Right kidney (tissue), 1 donor: ENCODE results near the gene USP7.
"Not testable (repeated sequence)": the region's sequence is repeated elsewhere in the genome, so short reads cannot be mapped to it uniquely, and the experiment has no call there.

Source experiments
- DNase-seq: peaks from one replicate; pipeline ENCODE4 v3.0.0-alpha.2; 2016

USP7 gene

DNA sequence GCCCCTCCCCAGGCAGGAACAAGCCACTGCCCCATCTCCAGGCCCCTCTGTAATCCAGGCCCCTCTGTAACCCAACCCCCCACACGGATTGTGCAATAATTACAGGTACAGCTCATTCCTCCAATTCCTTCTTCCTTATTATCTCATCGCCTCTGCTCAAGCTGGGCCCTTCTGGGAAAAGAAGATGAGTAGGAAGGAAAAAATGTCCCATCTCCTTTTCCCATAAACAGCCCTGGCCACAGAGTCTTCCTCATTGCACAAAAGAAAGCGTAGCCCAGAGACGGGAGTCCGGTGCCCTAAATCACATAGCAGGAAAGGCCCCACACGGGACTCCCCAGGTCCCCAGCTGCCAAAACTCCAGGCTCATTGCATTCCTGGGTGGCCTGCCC is 85.2 kb downstream of the USP7 start:
- no peak for DNase-seq

DNA sequence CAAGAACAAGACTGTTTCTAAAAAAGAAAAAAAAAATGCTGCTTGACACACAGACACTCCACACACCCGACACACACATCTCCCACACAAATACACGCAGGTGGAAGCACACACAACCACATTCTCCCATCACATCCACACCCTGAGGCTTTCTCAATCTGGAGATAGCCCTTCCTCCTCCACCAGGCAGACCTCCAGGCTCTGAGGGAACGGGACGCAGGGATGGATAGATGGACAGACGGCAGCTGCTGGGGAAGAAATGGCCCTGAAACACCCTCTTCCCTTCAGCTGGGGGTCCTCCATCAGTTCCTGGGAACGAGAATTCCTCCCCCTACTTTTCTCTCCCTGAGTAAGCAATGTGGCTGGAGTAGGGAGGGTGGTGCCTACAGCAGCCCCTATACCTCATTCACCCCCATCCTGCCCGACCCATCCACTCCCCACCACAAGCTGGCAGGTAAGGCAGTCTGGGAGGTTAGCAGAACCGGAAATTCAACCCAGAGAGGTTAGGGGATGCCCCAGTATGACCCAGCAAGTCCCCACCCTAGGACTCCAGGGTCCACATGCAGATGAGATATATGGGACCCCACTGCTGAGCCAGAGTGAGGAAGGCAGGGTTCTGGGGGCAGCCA is 85.7 kb downstream of the USP7 start:
- no peak for DNase-seq

DNA sequence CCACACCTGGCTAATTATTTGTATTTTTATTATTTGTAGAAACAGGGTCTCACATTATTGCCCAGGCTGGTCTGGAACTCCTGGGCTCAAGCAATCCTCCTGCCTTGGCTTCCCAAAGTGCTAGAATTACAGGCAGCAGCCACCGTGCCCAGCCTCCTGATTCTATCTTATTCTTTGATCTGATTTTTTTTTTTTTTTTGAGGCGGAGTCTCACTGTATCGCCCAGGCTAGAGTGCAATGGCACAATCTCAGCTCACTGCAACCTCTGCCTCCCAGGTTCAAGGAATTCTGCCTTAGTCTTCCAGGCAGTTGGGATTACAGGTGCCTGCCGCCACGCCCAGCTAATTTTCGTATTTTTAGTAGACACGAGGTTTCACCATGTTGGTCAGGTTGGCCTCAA is 88.4 kb downstream of the USP7 start:
- DNase-seq = not testable (repeated sequence)

DNA sequence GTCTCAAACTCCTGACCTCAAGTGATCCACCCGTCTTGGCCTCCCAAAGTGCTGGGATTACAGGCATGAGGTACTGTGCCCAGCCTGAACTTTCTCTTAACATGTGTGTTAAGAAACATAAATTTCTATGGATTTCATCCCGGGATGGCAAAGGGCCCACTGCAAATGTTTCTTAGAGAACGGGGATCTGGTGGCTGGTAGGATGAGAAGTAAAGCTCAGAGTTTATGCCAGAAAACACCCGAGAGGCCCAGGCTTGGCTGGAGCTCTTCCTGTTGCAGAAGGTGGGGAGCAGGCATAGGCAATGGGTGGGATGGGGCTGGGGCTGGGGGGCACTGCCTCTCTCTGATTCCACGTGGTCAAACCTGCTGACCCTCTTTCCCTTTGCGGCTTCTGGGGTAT is 89.3 kb downstream of the USP7 start:
- no peak for DNase-seq

DNA sequence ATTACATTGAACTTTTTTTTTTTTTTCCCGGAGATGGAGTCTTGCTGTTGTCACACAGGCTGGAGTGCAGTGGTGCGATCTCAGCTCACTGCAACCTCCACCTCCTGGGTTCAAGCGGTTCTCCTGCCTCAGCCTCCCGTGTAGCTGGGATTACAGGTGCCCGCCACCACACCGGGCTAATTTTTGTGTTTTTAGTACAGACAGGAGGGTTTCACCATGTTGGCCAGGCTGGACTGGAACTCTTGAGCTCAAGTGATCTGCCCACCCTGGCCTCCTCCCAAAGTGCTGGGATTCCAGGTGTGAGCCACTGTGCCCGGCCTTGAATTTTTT is 89.9 kb downstream of the USP7 start:
- DNase-seq = not testable (repeated sequence)

DNA sequence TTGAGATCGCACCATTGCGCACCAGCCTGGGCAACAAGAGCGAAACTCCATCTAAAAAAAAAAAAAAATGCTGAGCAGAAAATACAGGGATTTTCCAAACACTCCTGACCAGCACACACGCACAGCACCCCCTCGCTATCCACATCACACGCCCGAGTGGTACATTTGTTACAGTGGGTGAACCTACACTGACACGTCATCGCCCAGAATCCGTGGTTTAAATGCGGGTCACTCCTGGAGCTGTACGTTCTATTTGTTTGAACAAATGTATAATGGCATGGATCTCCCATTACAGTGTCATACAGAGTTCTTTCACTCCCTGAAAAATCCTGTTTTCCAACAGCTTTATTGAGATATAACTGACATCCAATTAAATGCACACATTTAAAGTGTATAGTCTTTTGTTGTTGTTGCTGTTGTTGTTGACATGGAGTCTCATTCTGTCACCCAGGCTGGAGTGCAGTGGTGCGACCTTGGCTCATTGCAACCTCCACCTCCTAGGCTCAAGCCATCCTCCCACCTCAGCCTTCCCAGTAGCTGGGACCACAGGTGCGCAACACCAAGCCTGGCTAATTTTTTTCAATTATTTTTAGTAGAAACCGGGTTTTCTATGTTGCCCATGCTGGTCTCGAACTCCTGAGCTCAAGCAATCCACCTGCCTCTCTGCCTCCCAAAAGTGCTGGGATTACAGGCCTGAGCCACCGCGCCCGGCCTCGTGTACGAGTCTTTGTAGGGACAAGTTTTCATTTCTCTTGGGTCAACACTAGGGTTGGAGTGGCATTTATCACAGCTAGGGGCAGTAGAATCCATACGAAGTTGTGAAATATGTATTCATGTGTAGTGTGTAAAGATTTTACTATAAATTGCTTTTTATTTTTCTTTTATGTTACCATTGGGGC is 90.5 kb downstream of the USP7 start:
- DNase-seq = no peak

DNA sequence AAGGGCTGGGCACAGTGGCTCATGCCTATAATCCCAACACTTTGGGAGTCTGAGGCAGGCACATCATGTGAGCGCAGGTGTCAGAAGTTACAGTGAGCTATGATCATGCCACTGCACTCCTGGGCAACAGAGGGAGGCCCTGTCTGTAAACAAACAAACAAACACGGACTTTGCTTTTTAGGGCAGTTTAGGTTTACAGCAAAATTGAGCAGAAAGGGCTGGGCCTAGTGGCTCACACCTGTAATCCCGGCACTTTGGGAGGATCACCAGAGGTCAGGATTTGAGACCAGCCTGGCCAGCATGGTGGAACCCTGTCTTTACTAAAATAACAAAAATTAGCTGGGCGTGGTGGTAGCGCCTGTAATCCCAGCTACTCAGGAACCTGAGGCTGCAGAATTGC is 91.6 kb downstream of the USP7 start:
- DNase-seq = no peak

DNA sequence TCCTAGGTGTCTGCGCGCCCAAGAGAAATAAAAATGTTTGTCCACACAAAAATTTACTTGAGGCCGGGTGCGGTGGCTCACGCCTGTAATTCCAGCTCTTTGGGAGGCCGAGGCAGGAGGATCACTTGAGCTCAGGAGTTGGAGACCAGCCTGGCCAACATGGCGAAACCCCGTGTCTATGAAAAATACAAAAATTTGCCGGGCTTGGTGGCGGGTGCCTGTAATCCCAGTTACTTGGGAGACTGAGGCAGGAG is 93.8 kb downstream of the USP7 start:
- DNase-seq = not testable (repeated sequence)

DNA sequence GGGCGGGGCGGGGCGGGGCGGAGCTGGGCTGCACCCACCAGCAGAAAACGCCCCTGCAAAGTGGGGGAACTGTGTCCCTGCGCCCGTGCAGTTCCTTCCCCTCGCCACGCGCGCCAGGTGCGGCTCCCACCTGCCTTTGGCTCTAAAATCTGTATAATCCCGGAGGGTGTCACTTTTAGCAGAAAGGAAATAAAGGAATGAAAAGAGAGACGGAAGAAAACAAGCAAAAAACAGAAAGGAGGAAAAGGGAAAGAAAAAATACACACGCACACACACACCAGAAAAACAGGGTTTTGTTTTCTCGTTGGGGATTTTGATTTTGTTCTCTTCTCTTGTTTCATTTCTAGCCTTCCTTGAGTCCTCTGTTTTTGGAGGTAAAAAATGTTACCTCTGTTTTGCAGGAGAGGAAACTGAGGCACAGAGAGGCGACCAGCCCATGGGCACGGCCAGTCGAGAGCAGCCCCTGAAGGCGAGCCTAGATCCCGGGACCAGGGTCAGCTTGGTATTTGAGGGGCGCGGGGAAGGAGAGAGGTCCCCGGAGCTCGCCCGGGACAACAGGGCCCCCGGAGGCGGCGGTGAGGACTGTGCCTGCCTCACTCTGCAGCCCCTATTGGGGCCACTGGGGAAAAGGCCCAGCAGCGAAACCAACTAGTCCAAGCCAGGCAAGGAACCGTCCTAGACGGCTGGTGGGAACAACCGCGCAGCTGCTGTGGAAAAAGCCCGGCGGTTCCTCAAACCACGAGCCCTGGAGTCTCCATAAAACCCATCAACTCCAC is 94.3 kb downstream of the USP7 start:
- peak; percentile 69 for DNase-seq

DNA sequence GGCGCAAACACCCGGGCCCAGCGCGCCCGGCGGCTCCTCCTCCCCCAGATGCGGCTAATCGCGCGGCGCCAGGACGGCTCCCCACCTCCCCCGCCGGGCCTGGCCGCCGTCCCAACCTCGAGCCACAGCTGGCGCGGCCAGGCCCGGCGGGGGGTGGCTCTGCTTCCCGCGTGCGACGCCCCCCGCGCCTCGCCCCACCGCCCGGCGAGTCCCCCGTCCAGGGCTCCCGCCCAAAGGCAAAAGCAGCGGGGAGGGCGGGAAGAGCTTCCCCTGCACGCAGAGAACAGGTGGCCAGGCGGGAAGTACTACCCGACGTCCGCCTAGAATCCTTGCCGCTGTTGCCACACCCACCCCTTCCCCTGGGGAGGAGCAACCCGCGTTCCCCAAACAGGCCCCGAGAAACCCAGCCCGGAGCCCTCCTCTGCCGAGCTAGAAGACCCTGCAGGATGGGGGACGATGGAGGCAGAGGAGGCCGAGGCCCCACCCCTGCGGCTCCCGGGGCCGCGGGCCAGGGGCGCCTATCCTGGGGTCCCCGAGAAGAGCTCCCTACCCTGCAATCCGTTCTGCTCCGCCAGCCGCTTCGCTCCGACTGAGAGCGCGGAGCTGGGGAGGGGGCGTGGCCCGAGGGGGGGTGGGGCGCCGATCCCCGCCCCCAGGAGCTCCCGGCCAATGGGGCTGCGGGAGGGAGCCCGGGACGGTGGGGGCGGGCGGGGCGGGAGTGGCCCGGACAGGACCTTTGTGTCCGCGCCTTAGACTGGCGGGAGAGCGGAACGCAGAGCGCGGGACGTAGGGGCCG is 95.1 kb downstream of the USP7 start, which contains the start of gene CARHSP1:
TSS of gene CARHSP1 (minus strand) at position 591 of the 796 bp plus-strand sequence. CDS start 9,678 bp downstream, outside the sequence.
- DNase-seq = peak; percentile 93

DNA sequence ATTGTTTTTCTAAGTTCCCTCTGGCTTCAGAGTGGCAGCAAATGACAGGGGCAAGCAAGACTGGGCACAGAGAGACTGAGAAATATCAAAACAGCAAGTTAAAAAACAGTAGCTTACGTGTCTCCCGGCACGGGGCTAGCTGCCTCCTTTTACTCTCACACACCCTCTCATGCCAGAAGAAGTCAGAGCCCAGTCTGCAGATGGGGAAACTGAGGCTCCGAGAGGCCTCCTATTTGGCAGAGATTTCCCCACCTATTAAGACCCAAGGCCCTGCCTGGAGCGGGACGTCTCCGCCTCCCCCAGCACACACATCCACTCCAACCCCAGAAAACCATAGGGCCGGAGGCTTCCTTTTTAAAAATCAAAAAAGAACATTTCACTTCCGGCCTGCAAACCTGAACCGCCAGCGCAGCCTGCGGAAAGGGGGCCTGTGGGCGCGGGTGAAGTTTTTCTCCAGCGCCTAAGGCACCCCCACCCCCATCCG is 95.7 kb downstream of the USP7 start:
- peak; percentile 69 for DNase-seq

DNA sequence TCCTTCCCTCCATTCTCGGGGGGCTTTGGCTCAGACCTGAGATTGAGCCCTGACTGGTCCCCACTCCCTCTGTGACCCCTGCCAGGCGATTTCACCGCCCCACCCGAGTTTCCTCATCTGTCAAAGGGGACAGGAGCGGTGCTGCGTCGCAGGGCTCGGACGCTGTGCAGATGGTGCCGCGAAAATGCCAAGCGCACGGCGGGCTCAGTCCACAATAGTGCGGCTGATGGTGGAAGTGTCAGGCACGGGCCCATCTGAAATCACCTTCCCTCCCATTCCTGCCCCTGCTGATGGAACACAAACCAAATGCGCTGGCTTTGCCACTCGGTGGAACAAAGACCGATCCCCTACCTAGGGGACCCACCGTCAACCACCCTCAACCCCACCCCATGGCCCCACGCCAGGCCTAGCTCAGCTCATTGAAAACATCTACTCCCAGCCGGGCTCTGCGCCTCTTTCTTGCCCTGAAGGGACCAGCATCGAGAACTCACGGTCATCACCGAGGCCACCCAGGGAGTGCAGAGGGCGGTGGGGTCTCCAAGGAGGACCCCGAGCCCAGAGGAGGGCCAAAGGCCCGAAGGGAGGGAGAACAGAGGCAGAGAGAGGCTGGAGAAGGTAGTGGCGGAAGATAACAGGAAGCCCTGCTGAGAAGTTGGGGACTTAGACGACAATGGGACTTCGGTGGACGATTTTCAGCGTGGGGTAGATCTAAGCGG is 96.3 kb downstream of the USP7 start:
- peak; percentile 63 for DNase-seq

DNA sequence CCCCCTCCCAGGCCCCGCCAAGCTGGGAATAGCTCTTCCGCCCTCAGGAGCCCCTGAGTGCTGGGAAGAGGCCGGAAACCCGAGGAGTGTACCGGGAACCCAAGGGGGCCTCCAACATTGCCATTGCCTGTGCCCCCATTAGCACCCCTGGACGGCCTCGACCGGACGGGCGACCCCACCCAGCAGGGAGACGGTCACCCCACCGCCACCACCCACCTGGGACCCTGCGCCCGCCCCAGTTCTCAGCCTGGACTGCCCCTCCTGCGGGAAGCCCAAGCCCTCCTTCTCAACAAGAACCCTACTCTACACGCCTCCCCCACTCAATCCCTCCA is 96.9 kb downstream of the USP7 start:
- no peak for DNase-seq

DNA sequence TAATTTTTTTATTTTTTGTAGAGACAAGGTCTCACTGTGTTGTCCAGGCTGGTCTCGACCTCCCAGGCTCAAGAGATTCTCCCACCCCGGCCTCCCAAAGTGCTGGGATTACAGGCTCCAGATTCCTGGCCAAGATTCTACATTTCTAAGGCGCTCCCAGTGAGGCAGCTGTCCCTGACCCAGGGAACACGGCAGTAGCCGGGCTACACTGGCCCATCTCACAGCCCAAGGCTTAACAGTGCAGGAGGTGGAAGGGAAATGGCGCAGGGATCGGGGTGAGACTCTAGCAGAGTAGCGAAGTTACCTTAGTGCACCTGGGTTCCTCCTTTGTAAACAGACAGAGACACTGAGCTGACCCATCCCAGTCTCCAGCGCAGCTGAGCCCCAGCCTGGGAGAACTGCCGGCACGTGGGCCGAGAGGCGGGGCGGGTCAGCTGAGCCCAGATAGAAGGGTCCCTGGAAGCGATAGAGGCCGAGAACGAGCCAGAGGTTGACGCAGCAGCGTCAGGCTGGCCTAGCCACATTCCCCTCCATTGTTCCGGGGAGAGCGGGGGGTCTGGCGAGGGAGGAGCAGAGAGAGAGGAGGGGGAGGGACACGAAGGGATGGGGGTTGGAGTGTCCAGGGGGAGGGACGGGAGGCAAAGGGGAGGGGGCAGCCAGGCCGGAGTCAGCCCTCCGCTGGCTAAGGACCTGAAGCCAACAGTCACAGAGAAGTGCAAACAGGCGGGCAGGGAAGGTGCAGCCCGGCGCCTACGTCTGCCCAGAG is 97.4 kb downstream of the USP7 start:
- peak; percentile 50 for DNase-seq

DNA sequence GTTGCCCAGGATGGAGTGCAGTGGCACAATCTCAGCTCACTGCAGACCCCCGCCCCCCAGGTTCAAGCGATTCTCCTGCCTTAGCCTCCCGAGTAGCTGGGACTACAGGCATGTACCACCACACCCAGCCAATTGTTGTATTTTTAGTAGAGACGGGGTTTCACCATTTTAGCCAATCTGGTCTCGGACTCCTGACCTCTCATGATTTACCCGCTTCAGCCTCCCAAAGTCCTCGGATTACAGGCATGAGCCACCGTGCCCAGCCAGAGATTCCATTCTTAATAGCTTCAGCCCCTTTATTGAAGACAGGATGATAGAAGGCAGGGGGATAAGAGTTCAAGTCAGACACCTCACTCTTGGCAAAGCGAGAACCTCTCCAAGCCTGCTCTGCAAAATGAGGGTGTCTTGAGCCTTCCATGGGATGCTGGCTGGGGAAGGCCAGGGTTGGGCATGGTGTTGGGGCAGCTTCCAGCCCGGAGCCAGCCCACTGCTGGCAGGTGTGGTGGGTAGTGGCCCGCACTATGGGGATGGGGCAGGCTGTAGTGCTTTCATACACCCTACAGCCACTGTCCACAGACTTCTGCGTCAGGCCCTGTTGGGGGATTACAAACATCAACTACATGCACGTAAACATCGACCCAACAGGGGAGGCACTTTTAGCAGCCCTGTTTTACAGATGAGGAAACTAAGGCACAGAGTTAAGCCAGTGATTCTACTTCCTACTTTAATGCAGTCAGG is 98.4 kb downstream of the USP7 start:
- no peak for DNase-seq

DNA sequence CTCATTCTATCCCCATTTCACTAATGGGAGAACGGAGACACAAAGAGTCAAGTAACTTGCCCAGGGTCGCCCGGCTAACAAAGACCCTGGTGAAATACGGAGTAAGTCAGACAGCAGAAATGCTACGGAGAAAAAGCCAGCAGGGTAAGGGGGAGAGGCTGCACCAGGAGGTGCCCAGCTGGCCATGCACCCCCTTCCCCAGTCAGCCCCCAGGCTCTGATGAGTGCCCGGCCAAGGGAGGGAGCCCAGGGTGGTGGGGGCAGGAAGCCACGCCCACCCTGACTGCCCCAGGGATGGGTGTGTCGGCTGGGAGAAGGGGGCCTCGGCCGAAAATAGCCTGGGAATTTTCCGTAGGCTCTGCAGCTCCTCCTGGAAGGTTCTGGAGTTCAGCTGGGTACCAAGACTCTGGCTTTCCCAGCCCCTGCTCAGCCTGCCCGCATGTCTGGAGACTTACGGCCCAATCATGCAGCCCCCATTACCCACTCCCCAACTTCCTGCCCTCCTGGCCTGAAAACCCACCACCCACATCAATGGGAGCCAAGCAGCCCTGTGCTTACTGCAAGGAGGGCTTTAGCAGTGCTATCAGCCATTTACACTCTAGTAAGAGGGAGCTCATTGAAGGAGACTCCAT is 99.1 kb downstream of the USP7 start:
- no peak for DNase-seq

DNA sequence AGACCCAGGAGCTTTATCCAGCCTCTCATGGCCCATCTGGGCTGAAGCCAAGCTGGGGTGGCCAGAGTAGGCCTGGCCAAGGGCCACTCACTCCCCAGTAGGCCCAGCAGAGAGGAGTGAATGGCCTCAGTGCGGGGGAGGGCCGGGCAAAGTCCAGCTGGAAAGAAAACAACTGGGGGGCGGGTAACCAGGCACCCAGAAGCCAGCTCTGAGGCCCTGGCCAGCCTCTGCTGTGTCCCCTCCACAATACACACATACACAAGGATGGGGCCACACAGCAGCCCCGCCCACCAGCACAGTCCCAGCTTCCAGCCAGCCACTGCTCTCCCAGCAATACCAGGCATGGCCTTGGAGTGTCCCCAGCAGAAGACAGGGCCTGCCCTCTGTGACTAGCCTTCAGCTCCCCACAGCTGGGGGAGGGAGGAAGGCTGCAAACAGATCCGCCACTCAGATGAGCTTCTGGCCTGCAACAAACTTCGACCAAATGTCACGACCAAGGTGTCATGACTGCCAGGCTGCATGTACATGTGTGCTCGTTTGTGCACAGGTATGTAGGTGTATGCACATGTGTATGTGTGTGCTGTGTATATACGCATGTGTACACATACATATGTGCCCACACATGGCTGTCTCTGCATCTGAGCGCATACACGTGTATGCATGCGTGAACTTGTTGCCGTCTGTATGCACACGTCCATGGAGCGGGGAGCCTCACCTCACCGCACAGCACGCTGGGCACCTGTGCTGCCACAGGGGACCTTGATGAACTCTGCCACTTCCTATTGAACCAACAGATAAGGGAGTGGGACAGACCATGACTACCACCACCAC is 99.9 kb downstream of the USP7 start:
- peak; percentile 49 for DNase-seq

DNA sequence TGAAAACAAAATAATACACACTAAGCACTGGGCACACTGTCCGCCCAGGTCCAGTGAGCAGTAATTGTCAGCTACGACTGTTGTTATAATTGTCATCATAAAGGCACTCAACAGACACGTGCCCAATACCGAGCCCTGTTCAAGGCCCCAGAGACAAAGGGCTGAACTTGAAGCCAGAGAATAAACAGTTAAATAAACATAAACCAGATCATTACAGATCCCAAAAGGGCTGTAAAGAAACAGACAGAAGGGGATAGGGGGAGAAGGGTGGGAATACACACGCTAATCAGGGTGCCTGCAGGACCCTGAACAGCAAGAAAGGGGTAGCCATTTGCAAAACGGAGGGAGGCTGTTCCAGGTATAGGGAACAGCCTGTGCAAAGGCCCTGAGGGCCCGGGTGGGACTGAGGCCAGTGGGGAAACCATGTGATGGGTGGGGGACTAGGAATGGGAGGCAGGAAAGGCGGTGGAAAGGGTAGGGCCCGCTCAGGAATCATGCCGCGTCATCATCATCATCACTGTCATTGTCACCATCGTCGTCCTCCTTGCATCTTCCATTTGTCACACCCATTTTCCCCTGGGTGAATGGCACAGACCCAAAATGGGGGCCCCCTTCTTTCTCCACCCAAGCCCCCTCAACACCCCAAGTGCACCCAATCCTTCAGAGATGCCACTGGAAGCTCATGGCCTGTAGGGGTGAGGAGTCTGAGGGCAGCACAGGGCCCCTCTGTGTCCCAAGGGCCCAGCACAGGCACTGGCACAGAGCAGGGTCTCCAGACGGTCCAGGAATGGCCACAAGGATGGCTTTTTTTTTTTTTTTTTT is 101.2 kb downstream of the USP7 start:
- DNase-seq = no peak
